Measurements from ENCODE around the gene RPLP2.

The RPLP2 gene

DNA sequence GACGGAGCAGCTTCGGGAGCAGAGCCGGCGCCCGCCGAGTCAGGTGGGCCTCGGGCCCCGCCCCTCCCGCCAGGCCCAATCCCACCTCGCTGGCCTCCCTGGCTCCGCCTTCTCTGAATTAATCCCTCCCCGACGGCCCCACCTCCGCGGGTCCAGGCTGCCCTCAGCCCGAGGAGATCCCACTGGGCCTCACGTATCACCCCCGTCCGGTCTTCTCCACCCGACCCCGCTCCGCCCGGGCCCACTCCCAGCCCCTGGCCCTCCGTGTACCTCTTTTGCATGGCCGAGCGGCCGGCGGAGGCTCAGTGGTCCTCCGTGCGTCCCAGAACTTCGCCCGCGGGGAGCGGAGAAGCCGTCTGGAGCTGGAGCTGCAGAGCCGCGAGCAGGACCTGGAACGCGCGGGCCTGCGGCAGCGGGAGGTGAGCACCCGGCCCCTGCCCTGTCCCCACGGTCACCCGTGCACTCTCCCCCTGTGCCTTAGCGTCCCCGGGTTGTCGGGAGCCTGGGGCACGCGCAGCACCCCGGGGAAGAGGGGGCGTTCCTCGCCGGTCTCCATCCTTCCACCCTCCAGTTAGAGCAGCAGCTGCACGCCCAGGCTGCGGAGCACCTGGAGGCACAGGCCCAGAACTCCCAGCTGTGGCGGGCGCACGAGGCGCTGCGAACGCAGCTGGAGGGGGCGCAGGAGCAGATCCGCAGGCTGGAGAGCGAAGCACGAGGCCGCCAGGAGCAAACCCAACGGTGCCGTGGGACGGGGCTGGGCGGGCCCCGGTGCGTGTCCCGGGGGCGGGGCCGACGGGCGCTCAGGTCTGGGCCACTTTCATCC lies 20.7 kb downstream of the RPLP2 start:
- Histone ChIP-seq H3K4me3 (ENCODE audit: low read depth, low read length) (no peak overlapping the region), H3K4me1 (ENCODE audit: control insufficient read depth, insufficient read depth, low read length) (no peaks in the 10 kb centered on the region; the same call in 1 of the 2 replicates), H3K36me3 (ENCODE audit: control insufficient read depth in 2 of 2, insufficient read depth in 1 of 2, low read length in 2 of 2) (peaks cover 0 to 17% of the 10 kb centered on the region in 2 experiments; a peak in 1 of 3 replicates), H3K9me3 (ENCODE audit: control insufficient read depth, insufficient read depth, low read depth, low read length) (no peaks in the 10 kb centered on the region), H3K27ac (ENCODE audit: extremely low read depth, low read depth, low read length) (no peak overlapping the region)
- CTCF ChIA-PET: no interaction called here
- TF ChIP-seq SP2 (tag by site-specific recombination; IDR thresholded peaks at IDR 0.05) (0 out of 2 replicates have a peak, but pooled peaks have one; percentile 12), SCRT1 (tag by site-specific recombination; IDR thresholded peaks at IDR 0.05; ENCODE audit: borderline replicate concordance) (no peak)
- POLR2A ChIA-PET: interaction anchor here (0.7 to 15.0 kb wide), 6 partner anchors 8 to 27 kb away, joined by 3 to 202 read pairs (median 4); partner anchors contain the start of genes PNPLA2, POLR2L and TSPAN4

- POLR2A ChIA-PET: interaction anchor here (1.0 to 15.0 kb wide), 5 partner anchors 8 to 27 kb away, joined by 3 to 202 read pairs (median 4); partner anchors contain the start of genes PNPLA2, POLR2L and TSPAN4
- Histone ChIP-seq H3K27ac (ENCODE audit: extremely low read depth, low read depth, low read length) (no peak overlapping the region), H3K4me3 (ENCODE audit: low read depth, low read length) (no peak overlapping the region), H3K9me3 (ENCODE audit: control insufficient read depth, insufficient read depth, low read depth, low read length) (no peaks in the 10 kb centered on the region), H3K36me3 (ENCODE audit: control insufficient read depth in 2 of 2, insufficient read depth in 1 of 2, low read length in 2 of 2) (peaks cover 0 to 18% of the 10 kb centered on the region in 2 experiments; a peak in 1 of 3 replicates), H3K4me1 (ENCODE audit: control insufficient read depth, insufficient read depth, low read length) (no peaks in the 10 kb centered on the region; the same call in 1 of the 2 replicates)
- CTCF ChIA-PET: interaction anchor here (0.7 kb wide), 1 partner anchor 127 kb away, joined by 4 read pairs; no protein-coding TSS in a partner anchor
- TF ChIP-seq SP7 (tag by site-specific recombination; IDR thresholded peaks at IDR 0.05) (no peak), ZEB2 (tag by site-specific recombination; IDR thresholded peaks at IDR 0.05) (no peak), ZBTB26 (tag by site-specific recombination; optimal IDR thresholded peaks at IDR 0.05) (no peak), FEZF1 (tag by site-specific recombination; IDR thresholded peaks at IDR 0.05) (no peak), ZNF366 (tag by site-specific recombination; conservative IDR thresholded peaks at IDR 0.05) (no peak), ZNF37A (tag by site-specific recombination; IDR thresholded peaks at IDR 0.05) (no peak), ZNF169 (tag by site-specific recombination; IDR thresholded peaks at IDR 0.05) (no peak), ZBTB20 (tag by site-specific recombination; IDR thresholded peaks at IDR 0.05) (no peak), BCL11A (tag by site-specific recombination; IDR thresholded peaks at IDR 0.05; ENCODE audit: low read depth) (no peak), GLIS1 (tag by site-specific recombination; IDR thresholded peaks at IDR 0.05) (peak; percentile 81), ZNF701 (tag by site-specific recombination; IDR thresholded peaks at IDR 0.05) (no peak), ZNF423 (tag by site-specific recombination; IDR thresholded peaks at IDR 0.05) (no peak), ZNF132 (tag by site-specific recombination; IDR thresholded peaks at IDR 0.05; ENCODE audit: borderline replicate concordance) (no peak), PRDM4 (tag by site-specific recombination; IDR thresholded peaks at IDR 0.05) (no peak), ZNF391 (tag by site-specific recombination; IDR thresholded peaks at IDR 0.05; ENCODE audit: borderline replicate concordance, low read depth) (no peak), ZNF548 (tag by site-specific recombination; IDR thresholded peaks at IDR 0.05) (no peak), ZNF513 (tag by site-specific recombination; IDR thresholded peaks at IDR 0.05) (no peak), ZNF580 (tag by site-specific recombination; IDR thresholded peaks at IDR 0.05) (no peak)
- TF ChIP-seq, protein P1, sequence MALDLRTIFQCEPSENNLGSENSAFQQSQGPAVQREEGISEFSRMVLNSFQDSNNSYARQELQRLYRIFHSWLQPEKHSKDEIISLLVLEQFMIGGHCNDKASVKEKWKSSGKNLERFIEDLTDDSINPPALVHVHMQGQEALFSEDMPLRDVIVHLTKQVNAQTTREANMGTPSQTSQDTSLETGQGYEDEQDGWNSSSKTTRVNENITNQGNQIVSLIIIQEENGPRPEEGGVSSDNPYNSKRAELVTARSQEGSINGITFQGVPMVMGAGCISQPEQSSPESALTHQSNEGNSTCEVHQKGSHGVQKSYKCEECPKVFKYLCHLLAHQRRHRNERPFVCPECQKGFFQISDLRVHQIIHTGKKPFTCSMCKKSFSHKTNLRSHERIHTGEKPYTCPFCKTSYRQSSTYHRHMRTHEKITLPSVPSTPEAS (tag by site-specific recombination; IDR thresholded peaks at IDR 0.05): no peak
- TF ChIP-seq, protein P2, sequence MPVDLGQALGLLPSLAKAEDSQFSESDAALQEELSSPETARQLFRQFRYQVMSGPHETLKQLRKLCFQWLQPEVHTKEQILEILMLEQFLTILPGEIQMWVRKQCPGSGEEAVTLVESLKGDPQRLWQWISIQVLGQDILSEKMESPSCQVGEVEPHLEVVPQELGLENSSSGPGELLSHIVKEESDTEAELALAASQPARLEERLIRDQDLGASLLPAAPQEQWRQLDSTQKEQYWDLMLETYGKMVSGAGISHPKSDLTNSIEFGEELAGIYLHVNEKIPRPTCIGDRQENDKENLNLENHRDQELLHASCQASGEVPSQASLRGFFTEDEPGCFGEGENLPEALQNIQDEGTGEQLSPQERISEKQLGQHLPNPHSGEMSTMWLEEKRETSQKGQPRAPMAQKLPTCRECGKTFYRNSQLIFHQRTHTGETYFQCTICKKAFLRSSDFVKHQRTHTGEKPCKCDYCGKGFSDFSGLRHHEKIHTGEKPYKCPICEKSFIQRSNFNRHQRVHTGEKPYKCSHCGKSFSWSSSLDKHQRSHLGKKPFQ (tag by site-specific recombination; IDR thresholded peaks at IDR 0.05): no peak
- TF ChIP-seq, protein P3, sequence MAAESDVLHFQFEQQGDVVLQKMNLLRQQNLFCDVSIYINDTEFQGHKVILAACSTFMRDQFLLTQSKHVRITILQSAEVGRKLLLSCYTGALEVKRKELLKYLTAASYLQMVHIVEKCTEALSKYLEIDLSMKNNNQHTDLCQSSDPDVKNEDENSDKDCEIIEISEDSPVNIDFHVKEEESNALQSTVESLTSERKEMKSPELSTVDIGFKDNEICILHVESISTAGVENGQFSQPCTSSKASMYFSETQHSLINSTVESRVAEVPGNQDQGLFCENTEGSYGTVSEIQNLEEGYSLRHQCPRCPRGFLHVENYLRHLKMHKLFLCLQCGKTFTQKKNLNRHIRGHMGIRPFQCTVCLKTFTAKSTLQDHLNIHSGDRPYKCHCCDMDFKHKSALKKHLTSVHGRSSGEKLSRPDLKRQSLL (tag by site-specific recombination; IDR thresholded peaks at IDR 0.05): no peak
These were observed 21.5 kb downstream of the RPLP2 start for GRCh38 chr11:831118-831864.

All from HEK293 (cell line).